ENCODE data around the gene ACSM2B. TPM values are rescaled to one million over a fixed set of nuclear protein-coding genes. Genes with fewer than 3 reads are reported as not detected.
"Not testable (repeated sequence)": the region's sequence is repeated elsewhere in the genome, so short reads cannot be mapped to it uniquely, and the experiment has no call there.

ACSM2B gene
- total and polyA plus RNA-seq, 2 donors (not counting 3 experiments of a cell fraction or from before 2014, with no cell fraction given): 0.07 TPM; not detected in 1

- no peak for FAIRE-seq
- Histone ChIP-seq H3K4me2 (ENCODE audit: insufficient read depth, low read length) (no peak overlapping the region), H3K4me1 (ENCODE audit: control insufficient read depth, extremely low read depth, insufficient read depth, low read length) (no peaks in the 10 kb centered on the region), H3K36me3 (ENCODE audit: control insufficient read depth in 2 of 2, extremely low read depth in 1 of 2, insufficient read depth in 2 of 2, low read length in 2 of 2) (no peaks in the 10 kb centered on the region), H3K9ac (replicated peaks; ENCODE audit: extremely low read depth, insufficient read depth, low read length) (no peak overlapping the region), H3K79me2 (ENCODE audit: control insufficient read depth, insufficient read depth, low read length) (no peaks in the 10 kb centered on the region), H3K27me3 (ENCODE audit: control insufficient read depth in 2 of 2, insufficient read depth in 2 of 2, low read length in 2 of 2) (no peaks in the 10 kb centered on the region), H3K4me3 (replicated peaks in 1 of 3; ENCODE audit: insufficient read depth in 1 of 3, low read depth in 1 of 3, low read length in 3 of 3) (no peak overlapping the region), H3K9me1 (replicated peaks; ENCODE audit: control insufficient read depth, extremely low read depth, insufficient read depth, low read length) (no peaks in the 10 kb centered on the region), H4K20me1 (replicated peaks; ENCODE audit: control insufficient read depth, extremely low read depth, insufficient read depth, low read length) (no peaks in the 10 kb centered on the region), H2AFZ (ENCODE audit: low read depth, low read length) (no peak overlapping the region), H3K9me3 (replicated peaks; ENCODE audit: control insufficient read depth, insufficient read depth, low read length) (no peaks in the 10 kb centered on the region), H3K27ac (ENCODE audit: insufficient read depth, low read depth, low read length) (no peak overlapping the region)
- dilution Hi-C loops (cut with MboI; ENCODE audit: extremely low pct_ligation_motif_present, low sequenced_read_pairs) (no loop called here), intact Hi-C loops (cut with micrococcal nuclease) (no loop called here)
- TF ChIP-seq POLR2A (IDR thresholded peaks at IDR 0.05; ENCODE audit: low read depth, low read length) (no peak), POLR2AphosphoS5 (IDR thresholded peaks at IDR 0.05; ENCODE audit: insufficient read depth, low read depth, low read length) (no peak), FOS (IDR thresholded peaks at IDR 0.05; ENCODE audit: borderline replicate concordance, insufficient read depth, low read length) (no peak), JUN (IDR thresholded peaks at IDR 0.05; ENCODE audit: borderline replicate concordance, insufficient read depth, insufficient read length, low read depth) (no peak), MYC (IDR thresholded peaks at IDR 0.05; ENCODE audit: low read depth, low read length) (no peak), EZH2 (IDR thresholded peaks at IDR 0.05; ENCODE audit: borderline replicate concordance, low read depth, low read length, severe bottlenecking) (no peak), GATA2 (IDR thresholded peaks at IDR 0.05; ENCODE audit: insufficient read depth, insufficient read length, low read depth, low read length) (no peak)
- TF ChIP-seq, protein P1, sequence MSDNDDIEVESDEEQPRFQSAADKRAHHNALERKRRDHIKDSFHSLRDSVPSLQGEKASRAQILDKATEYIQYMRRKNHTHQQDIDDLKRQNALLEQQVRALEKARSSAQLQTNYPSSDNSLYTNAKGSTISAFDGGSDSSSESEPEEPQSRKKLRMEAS (IDR thresholded peaks at IDR 0.05; ENCODE audit: insufficient read depth, insufficient read length): no peak
- TF ChIP-seq, protein P2, sequence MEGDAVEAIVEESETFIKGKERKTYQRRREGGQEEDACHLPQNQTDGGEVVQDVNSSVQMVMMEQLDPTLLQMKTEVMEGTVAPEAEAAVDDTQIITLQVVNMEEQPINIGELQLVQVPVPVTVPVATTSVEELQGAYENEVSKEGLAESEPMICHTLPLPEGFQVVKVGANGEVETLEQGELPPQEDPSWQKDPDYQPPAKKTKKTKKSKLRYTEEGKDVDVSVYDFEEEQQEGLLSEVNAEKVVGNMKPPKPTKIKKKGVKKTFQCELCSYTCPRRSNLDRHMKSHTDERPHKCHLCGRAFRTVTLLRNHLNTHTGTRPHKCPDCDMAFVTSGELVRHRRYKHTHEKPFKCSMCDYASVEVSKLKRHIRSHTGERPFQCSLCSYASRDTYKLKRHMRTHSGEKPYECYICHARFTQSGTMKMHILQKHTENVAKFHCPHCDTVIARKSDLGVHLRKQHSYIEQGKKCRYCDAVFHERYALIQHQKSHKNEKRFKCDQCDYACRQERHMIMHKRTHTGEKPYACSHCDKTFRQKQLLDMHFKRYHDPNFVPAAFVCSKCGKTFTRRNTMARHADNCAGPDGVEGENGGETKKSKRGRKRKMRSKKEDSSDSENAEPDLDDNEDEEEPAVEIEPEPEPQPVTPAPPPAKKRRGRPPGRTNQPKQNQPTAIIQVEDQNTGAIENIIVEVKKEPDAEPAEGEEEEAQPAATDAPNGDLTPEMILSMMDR (IDR thresholded peaks at IDR 0.05; ENCODE audit: extremely low read depth in 1 of 2, insufficient read depth in 1 of 2, low read depth in 1 of 2, low read length in 2 of 2): no peak
- POLR2A ChIA-PET: no interaction called here
- BruUV-seq (replicated peaks): no TSS peak
- CTCF ChIA-PET: no interaction called here
- DNase-seq (ENCODE audit: low read depth, low spot score): no peak
Measured at GRCh38 chr16:20598832-20599469, 22.8 kb upstream of the ACSM2B start.

DNA sequence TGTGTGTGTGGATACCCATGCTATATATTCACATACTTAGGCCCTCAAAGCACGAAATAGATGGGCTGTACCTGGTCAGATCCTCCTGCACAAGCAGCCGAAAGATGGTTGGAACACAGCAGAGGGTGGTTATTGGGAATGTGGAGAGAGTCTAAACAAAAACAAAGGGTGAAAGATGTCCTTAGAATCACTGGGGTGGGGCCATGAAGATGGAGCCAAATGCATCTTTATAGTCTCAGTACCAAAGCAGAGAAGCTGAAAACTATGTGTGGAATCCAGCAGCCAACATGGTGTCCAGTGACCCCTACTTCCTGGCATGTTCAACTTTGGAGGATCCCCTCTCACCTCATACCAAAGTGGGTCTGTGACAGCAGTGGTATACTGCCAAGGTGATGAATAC, 19.5 kb upstream of the ACSM2B start:
- H3K9ac ChIP-seq (replicated peaks; ENCODE audit: extremely low read depth, insufficient read depth, low read length); FAIRE-seq; H3K9me3 ChIP-seq (replicated peaks; ENCODE audit: control insufficient read depth, insufficient read depth, low read length); H2AFZ ChIP-seq (ENCODE audit: low read depth, low read length); H3K4me2 ChIP-seq (ENCODE audit: insufficient read depth, low read length); H3K27ac ChIP-seq (ENCODE audit: insufficient read depth, low read depth, low read length); H3K9me1 ChIP-seq (replicated peaks; ENCODE audit: control insufficient read depth, extremely low read depth, insufficient read depth, low read length); H3K36me3 ChIP-seq (ENCODE audit: control insufficient read depth in 2 of 2, extremely low read depth in 1 of 2, insufficient read depth in 2 of 2, low read length in 2 of 2); H3K79me2 ChIP-seq (ENCODE audit: control insufficient read depth, insufficient read depth, low read length); H3K27me3 ChIP-seq (ENCODE audit: control insufficient read depth in 2 of 2, insufficient read depth in 2 of 2, low read length in 2 of 2); H4K20me1 ChIP-seq (replicated peaks; ENCODE audit: control insufficient read depth, extremely low read depth, insufficient read depth, low read length); H3K4me3 ChIP-seq (replicated peaks in 1 of 3; ENCODE audit: insufficient read depth in 1 of 3, low read depth in 1 of 3, low read length in 3 of 3); POLR2A ChIA-PET; CTCF ChIA-PET; BruUV-seq (replicated peaks); dilution Hi-C loops (cut with MboI; ENCODE audit: extremely low pct_ligation_motif_present, low sequenced_read_pairs); H3K4me1 ChIP-seq (ENCODE audit: control insufficient read depth, extremely low read depth, insufficient read depth, low read length); intact Hi-C loops (cut with micrococcal nuclease); DNase-seq (ENCODE audit: low read depth, low spot score): not testable (repeated sequence)

DNA sequence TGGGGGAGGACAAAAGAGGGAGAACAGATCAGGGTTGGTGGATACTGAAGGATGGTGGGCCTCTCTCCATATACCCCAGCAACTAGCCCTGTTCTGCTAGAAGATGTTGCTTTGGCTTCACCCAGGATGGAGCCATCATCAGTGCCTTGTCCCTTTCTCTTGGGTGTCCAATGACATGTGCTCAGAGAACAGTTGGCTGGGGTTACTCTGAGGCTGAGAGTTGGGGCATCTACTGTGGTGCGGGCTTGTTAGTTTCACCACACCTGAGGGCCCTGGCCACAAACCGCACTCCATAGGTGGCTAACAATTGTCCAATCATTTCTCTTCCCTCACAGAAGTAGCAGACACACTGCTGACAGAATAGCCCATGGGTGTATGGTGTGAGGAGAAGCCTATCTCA, 18.9 kb upstream of the ACSM2B start:
- dilution Hi-C loops (cut with MboI; ENCODE audit: extremely low pct_ligation_motif_present, low sequenced_read_pairs); H3K27ac ChIP-seq (ENCODE audit: insufficient read depth, low read depth, low read length); H3K9me3 ChIP-seq (replicated peaks; ENCODE audit: control insufficient read depth, insufficient read depth, low read length); DNase-seq (ENCODE audit: low read depth, low spot score); H4K20me1 ChIP-seq (replicated peaks; ENCODE audit: control insufficient read depth, extremely low read depth, insufficient read depth, low read length); H3K9me1 ChIP-seq (replicated peaks; ENCODE audit: control insufficient read depth, extremely low read depth, insufficient read depth, low read length); H3K4me1 ChIP-seq (ENCODE audit: control insufficient read depth, extremely low read depth, insufficient read depth, low read length); H3K36me3 ChIP-seq (ENCODE audit: control insufficient read depth in 2 of 2, extremely low read depth in 1 of 2, insufficient read depth in 2 of 2, low read length in 2 of 2); H3K4me3 ChIP-seq (replicated peaks in 1 of 3; ENCODE audit: insufficient read depth in 1 of 3, low read depth in 1 of 3, low read length in 3 of 3); H3K4me2 ChIP-seq (ENCODE audit: insufficient read depth, low read length); H3K27me3 ChIP-seq (ENCODE audit: control insufficient read depth in 2 of 2, insufficient read depth in 2 of 2, low read length in 2 of 2); CTCF ChIA-PET; POLR2A ChIA-PET; H3K9ac ChIP-seq (replicated peaks; ENCODE audit: extremely low read depth, insufficient read depth, low read length); H3K79me2 ChIP-seq (ENCODE audit: control insufficient read depth, insufficient read depth, low read length); H2AFZ ChIP-seq (ENCODE audit: low read depth, low read length); BruUV-seq (replicated peaks); FAIRE-seq; intact Hi-C loops (cut with micrococcal nuclease): not testable (repeated sequence)
